Panc1 (cell line): ENCODE results near the gene NOS1AP. TPM values are rescaled to one million over a fixed set of nuclear protein-coding genes. Genes with fewer than 3 reads are reported as not detected.

ENCODE experiments used
- ATAC-seq: fragments of 200-7000 bp; cut with Tn5 transposase; 2 replicates; pipeline ENCODE4 v1.9.1; 2020; ENCODE audit warnings: mild to moderate bottlenecking, moderate library complexity
- BruUV-seq: library from RNA; stranded (reverse); fragments of 400-500 nt; replicated peaks from 2 replicates; lab custom pipeline; 2021; lab: Mats Ljungman, UMichigan
- CTCF ChIA-PET: fragments of 300-600 bp; sonication (Branson Sonifier 250); formaldehyde crosslinking; loops from one replicate; lab custom pipeline; 2022; ENCODE audit warnings: antibody characterized with exemption; lab: Charles Lee
- POLR2A ChIA-PET: fragments of 300-600 bp; sonication (Branson Sonifier 250); formaldehyde crosslinking; loops from one replicate; lab custom pipeline; 2022; ENCODE audit warnings: antibody characterized with exemption; lab: Charles Lee
- DNase-seq: peaks from one replicate; pipeline ENCODE4 v3.0.0-alpha.2; 2010; ENCODE audit warnings: low read depth, low spot score
- H3K27ac ChIP-seq: 2 replicates; pipeline ENCODE4 v1.5.1; 2011; ENCODE audit warnings: mild to moderate bottlenecking, low read length, inconsistent platforms
- H3K27me3 ChIP-seq: fragments of 200-500 bp; sonication (Bioruptor generic); 2 replicates; pipeline ENCODE4 v1.6.0; 2014; ENCODE audit warnings: low read length, inconsistent platforms; ENCODE audit not compliant: control insufficient read depth, insufficient read depth
- H3K36me3 ChIP-seq: fragments of 200-500 bp; sonication (Bioruptor generic); 2 replicates; pipeline ENCODE4 v1.5.1; 2014; ENCODE audit warnings: inconsistent platforms, mild to moderate bottlenecking, low read length, moderate library complexity; ENCODE audit not compliant: control insufficient read depth, insufficient read depth
- H3K4me1 ChIP-seq: 2 replicates; pipeline ENCODE4 v1.5.1; 2011; ENCODE audit warnings: inconsistent platforms, mild to moderate bottlenecking, low read length, moderate library complexity; ENCODE audit not compliant: control insufficient read depth, insufficient read depth
- H3K4me3 ChIP-seq, 2 experiments: 2 replicates each; pipeline ENCODE4 v1.5.1; 2011 to 2012; ENCODE audit warnings: low read depth in 2 of 2, low read length in 2 of 2, mild to moderate bottlenecking in 2 of 2, inconsistent platforms in 1 of 2, moderate library complexity in 1 of 2
- H3K9me3 ChIP-seq: fragments of 200-500 bp; sonication (Bioruptor generic); 2 replicates; pipeline ENCODE4 v1.5.1; 2014; ENCODE audit warnings: low read depth, mild to moderate bottlenecking, inconsistent platforms, low read length, moderate library complexity; ENCODE audit not compliant: control insufficient read depth, insufficient read depth
- POLR2AphosphoS5 ChIP-seq: IDR thresholded peaks from 2 replicates; pipeline ENCODE4 v1.6.1; 2012; ENCODE audit warnings: mild to moderate bottlenecking, low read depth, low read length, moderate library complexity
- SIN3A ChIP-seq: IDR thresholded peaks from 2 replicates; pipeline ENCODE4 v1.6.1; 2012; ENCODE audit warnings: low read depth, mild to moderate bottlenecking, low read length, moderate library complexity, borderline replicate concordance; ENCODE audit not compliant: insufficient read depth
- TCF7L2 ChIP-seq: IDR thresholded peaks from 2 replicates; pipeline ENCODE4 v1.6.1; 2011; ENCODE audit warnings: mild to moderate bottlenecking, low read depth, low read length, inconsistent platforms
- in situ Hi-C: cut with HindIII; loops from 2 replicates; pipeline ENCODE4 v1.10.0; 2016; ENCODE audit warnings: low sequenced_read_pairs, low pct_unique_long_range_greater_than_20kb
- intact Hi-C: fragments of 100-400 bp; cut with micrococcal nuclease; formaldehyde crosslinking; loops from one replicate; pipeline ENCODE4 v1.10.0; 2022; ENCODE audit not compliant: unreplicated experiment
- total RNA-seq: library from RNA; stranded (reverse); gene quantifications from one replicate; pipeline ENCODE4 v1.2.1, GENCODE V29; 2021; ENCODE audit not compliant: unreplicated experiment
- TF ChIP-seq, protein P1 (sequence below): fragments of 450-650 bp; IDR thresholded peaks from 2 replicates; pipeline ENCODE4 v1.5.1; 2017; ENCODE audit warnings: mild to moderate bottlenecking
- TF ChIP-seq, protein P2 (sequence below), 2 experiments: IDR thresholded peaks; 2 replicates each; pipeline ENCODE4 v1.6.1; 2011 to 2012; ENCODE audit warnings: low read depth in 2 of 2, control low read depth in 1 of 2, low read length in 1 of 2, mild to moderate bottlenecking in 1 of 2, moderate library complexity in 1 of 2; ENCODE audit not compliant: insufficient read depth in 1 of 2

NOS1AP gene
- total RNA-seq, 1 experiment from 2014 or later, result 27.9 TPM

DNA sequence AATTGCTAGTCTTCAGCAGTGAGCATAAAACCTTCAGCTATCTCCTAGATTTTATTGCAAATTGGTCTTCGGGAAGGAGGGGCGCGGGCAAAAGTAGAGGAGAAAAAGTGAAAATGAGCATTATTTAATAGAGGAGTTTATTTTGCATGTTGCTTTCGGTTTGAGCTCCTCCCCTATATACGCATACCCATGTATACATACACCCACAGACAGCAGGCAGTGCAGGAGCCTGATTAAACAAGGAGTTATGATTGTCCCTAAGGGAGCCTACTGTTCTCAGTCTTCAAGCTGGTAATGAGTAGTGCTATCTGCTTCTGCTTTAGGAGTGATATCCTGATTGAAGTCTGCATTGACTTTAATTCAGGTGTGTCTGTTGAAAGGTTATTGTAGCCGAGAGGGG is 173.3 kb downstream of the NOS1AP start:
- in situ Hi-C loops, result no loop called here

DNA sequence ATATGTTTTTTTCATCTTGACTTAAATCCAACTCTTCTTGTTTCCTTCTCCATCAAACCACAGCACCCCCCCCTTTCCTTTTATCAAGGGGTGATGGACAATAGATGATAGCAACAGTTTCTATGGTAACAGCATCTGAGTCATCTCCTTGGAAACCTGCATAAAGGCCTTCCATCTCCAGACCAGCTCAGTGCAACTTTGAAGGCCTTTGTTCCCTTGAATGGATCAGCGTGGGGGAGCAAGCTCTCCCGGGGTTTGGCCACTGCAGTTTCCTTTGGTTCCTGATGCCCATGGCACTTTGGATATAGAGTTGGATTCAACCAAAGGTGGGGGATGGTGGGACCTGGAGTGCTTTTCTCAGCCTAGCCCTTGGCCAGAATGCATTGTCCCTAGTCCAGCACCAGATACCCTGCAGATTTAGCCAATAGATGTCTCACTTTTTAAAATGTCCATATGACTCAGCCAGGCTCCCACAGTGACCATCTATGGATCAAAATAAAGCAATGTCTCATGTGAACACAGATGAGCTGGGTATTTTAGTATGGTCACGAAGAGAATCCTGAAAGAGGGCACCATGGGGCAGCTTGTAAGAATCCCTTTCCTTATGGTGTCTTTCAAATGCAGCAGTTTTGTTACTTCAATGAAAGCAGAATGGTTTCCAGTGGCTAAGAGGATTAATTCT is 179.5 kb downstream of the NOS1AP start:
- intact Hi-C loops (no loop called here), in situ Hi-C loops (no loop called here)
- ATAC-seq (no peak), DNase-seq (no peak)
- Histone ChIP-seq H3K36me3 (no peaks in the 10 kb centered on the region), H3K4me1 (peaks cover 4% of the 10 kb centered on the region; the same call in 1 of the 2 replicates), H3K9me3 (no peaks in the 10 kb centered on the region), H3K27ac (no peak overlapping the region), H3K27me3 (no peaks in the 10 kb centered on the region), H3K4me3 (no peak overlapping the region)
- TF ChIP-seq, protein P1, sequence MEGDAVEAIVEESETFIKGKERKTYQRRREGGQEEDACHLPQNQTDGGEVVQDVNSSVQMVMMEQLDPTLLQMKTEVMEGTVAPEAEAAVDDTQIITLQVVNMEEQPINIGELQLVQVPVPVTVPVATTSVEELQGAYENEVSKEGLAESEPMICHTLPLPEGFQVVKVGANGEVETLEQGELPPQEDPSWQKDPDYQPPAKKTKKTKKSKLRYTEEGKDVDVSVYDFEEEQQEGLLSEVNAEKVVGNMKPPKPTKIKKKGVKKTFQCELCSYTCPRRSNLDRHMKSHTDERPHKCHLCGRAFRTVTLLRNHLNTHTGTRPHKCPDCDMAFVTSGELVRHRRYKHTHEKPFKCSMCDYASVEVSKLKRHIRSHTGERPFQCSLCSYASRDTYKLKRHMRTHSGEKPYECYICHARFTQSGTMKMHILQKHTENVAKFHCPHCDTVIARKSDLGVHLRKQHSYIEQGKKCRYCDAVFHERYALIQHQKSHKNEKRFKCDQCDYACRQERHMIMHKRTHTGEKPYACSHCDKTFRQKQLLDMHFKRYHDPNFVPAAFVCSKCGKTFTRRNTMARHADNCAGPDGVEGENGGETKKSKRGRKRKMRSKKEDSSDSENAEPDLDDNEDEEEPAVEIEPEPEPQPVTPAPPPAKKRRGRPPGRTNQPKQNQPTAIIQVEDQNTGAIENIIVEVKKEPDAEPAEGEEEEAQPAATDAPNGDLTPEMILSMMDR, result no peak
- TF ChIP-seq POLR2AphosphoS5, result no peak
- TF ChIP-seq SIN3A, result no peak
- TF ChIP-seq TCF7L2, result no peak
- TF ChIP-seq, protein P2, sequence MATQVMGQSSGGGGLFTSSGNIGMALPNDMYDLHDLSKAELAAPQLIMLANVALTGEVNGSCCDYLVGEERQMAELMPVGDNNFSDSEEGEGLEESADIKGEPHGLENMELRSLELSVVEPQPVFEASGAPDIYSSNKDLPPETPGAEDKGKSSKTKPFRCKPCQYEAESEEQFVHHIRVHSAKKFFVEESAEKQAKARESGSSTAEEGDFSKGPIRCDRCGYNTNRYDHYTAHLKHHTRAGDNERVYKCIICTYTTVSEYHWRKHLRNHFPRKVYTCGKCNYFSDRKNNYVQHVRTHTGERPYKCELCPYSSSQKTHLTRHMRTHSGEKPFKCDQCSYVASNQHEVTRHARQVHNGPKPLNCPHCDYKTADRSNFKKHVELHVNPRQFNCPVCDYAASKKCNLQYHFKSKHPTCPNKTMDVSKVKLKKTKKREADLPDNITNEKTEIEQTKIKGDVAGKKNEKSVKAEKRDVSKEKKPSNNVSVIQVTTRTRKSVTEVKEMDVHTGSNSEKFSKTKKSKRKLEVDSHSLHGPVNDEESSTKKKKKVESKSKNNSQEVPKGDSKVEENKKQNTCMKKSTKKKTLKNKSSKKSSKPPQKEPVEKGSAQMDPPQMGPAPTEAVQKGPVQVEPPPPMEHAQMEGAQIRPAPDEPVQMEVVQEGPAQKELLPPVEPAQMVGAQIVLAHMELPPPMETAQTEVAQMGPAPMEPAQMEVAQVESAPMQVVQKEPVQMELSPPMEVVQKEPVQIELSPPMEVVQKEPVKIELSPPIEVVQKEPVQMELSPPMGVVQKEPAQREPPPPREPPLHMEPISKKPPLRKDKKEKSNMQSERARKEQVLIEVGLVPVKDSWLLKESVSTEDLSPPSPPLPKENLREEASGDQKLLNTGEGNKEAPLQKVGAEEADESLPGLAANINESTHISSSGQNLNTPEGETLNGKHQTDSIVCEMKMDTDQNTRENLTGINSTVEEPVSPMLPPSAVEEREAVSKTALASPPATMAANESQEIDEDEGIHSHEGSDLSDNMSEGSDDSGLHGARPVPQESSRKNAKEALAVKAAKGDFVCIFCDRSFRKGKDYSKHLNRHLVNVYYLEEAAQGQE (IDR thresholded peaks at IDR 0.05; ENCODE audit: insufficient read depth in 1 of 2, low read depth in 2 of 2, low read length in 1 of 2), result no peak
- POLR2A ChIA-PET, result no interaction called here
- BruUV-seq, result no TSS peak
- CTCF ChIA-PET, result no interaction called here

More for the DNA sequence above, 173.3 kb downstream of the NOS1AP start:
- TF ChIP-seq TCF7L2, result no peak
- intact Hi-C loops, result no loop called here
- DNase-seq (no peak), ATAC-seq (no peak)
- no TSS peak for BruUV-seq
- Histone ChIP-seq H3K36me3 (no peaks in the 10 kb centered on the region), H3K27ac (no peak overlapping the region), H3K9me3 (no peaks in the 10 kb centered on the region), H3K27me3 (no peaks in the 10 kb centered on the region), H3K4me3 (no peak overlapping the region), H3K4me1 (peaks cover 31% of the 10 kb centered on the region)
- CTCF ChIA-PET, result no interaction called here
- POLR2A ChIA-PET, result no interaction called here
